ENCODE measurements around the gene ATXN7L2. TPM values are rescaled to one million over a fixed set of nuclear protein-coding genes. Genes with fewer than 3 reads are reported as not detected.

Gene ATXN7L2
- polyA plus RNA-seq, 1 donor from 2014 or later: 16.9 TPM

GRCh38 chr1:109434484-109434883 lies 49.2 kb upstream of the ATXN7L2 start:
- Histone ChIP-seq H4K20me1 (ENCODE audit: insufficient read depth) (no peaks in the 10 kb centered on the region), H3K9ac (ENCODE audit: low read length) (no peak overlapping the region), H3K79me2 (replicated peaks; ENCODE audit: insufficient read depth, low read length) (no peaks in the 10 kb centered on the region), H3K4me3 (ENCODE audit: low read length) (no peak overlapping the region), H3K36me3 (ENCODE audit: insufficient read depth, low read length) (no peaks in the 10 kb centered on the region), H2AFZ (ENCODE audit: low read depth, low read length) (no peak overlapping the region), H3F3A (ENCODE audit: insufficient read depth, low read length, poor library complexity, severe bottlenecking) (no peaks in the 10 kb centered on the region), H3K4me2 (ENCODE audit: low read length) (no peak overlapping the region), H3K27me3 (ENCODE audit: insufficient read depth, low read depth, low read length) (no peaks in the 10 kb centered on the region), H3K27ac (ENCODE audit: low read length) (no peak overlapping the region), H3K9me2 (ENCODE audit: insufficient read depth, low read length) (no peaks in the 10 kb centered on the region), H3K9me3 (ENCODE audit: low read length) (no peaks in the 10 kb centered on the region)
- TF ChIP-seq RAD21 (conservative IDR thresholded peaks at IDR 0.05) (no peak), REST (IDR thresholded peaks at IDR 0.05; ENCODE audit: borderline replicate concordance) (no peak), EP300 (conservative IDR thresholded peaks at IDR 0.05; ENCODE audit: poor library complexity, severe bottlenecking) (no peak), POLR2AphosphoS5 (IDR thresholded peaks at IDR 0.05) (no peak), SMC3 (conservative IDR thresholded peaks at IDR 0.05; ENCODE audit: poor library complexity) (no peak), MXI1 (conservative IDR thresholded peaks at IDR 0.05; ENCODE audit: poor library complexity, severe bottlenecking) (no peak), EZH2 (IDR thresholded peaks at IDR 0.05; ENCODE audit: borderline replicate concordance, insufficient read depth, low read length, poor library complexity, severe bottlenecking) (no peak), TAF1 (IDR thresholded peaks at IDR 0.05; ENCODE audit: low read depth) (no peak), CTCF (IDR thresholded peaks at IDR 0.05; ENCODE audit: poor library complexity, severe bottlenecking) (no peak)

GRCh38 chr1:109438798-109439297 lies 44.9 kb upstream of the ATXN7L2 start:
- no peak overlapping the region for H3K4me2 ChIP-seq (ENCODE audit: low read length)

More at GRCh38 chr1:109438798-109439297, 44.9 kb upstream of the ATXN7L2 start:
- no peak overlapping the region for H3K9ac ChIP-seq (ENCODE audit: low read length)
- H3K4me3 ChIP-seq (ENCODE audit: low read length): no peak overlapping the region
- H2AFZ ChIP-seq (ENCODE audit: low read depth, low read length): no peak overlapping the region
- H3K9me3 ChIP-seq (ENCODE audit: low read length): no peaks in the 10 kb centered on the region
- no peaks in the 10 kb centered on the region for H4K20me1 ChIP-seq (ENCODE audit: insufficient read depth)
- TF ChIP-seq SMC3 (conservative IDR thresholded peaks at IDR 0.05; ENCODE audit: poor library complexity): no peak
- TF ChIP-seq RAD21 (conservative IDR thresholded peaks at IDR 0.05): no peak
- no peak for TF ChIP-seq TAF1 (IDR thresholded peaks at IDR 0.05; ENCODE audit: low read depth)
- TF ChIP-seq CTCF (IDR thresholded peaks at IDR 0.05; ENCODE audit: poor library complexity, severe bottlenecking): no peak
- no peak for TF ChIP-seq REST (IDR thresholded peaks at IDR 0.05; ENCODE audit: borderline replicate concordance)
- no peak for TF ChIP-seq EP300 (conservative IDR thresholded peaks at IDR 0.05; ENCODE audit: poor library complexity, severe bottlenecking)
- no peak for TF ChIP-seq POLR2AphosphoS5 (IDR thresholded peaks at IDR 0.05)
- H3F3A ChIP-seq (ENCODE audit: insufficient read depth, low read length, poor library complexity, severe bottlenecking): no peaks in the 10 kb centered on the region
- H3K79me2 ChIP-seq (replicated peaks; ENCODE audit: insufficient read depth, low read length): no peaks in the 10 kb centered on the region
- peaks cover 7% of the 10 kb centered on the region for H3K27me3 ChIP-seq (ENCODE audit: insufficient read depth, low read depth, low read length)
- H3K36me3 ChIP-seq (ENCODE audit: insufficient read depth, low read length): no peaks in the 10 kb centered on the region
- H3K27ac ChIP-seq (ENCODE audit: low read length): no peak overlapping the region
- H3K9me2 ChIP-seq (ENCODE audit: insufficient read depth, low read length): no peaks in the 10 kb centered on the region
